GM18498 (cell line): Measurements from ENCODE around the gene CSTB.

Experiments
- ATAC-seq: cut with Tn5 transposase; IDR thresholded peaks from one replicate; pipeline ENCODE4 v1.9.1; 2021; ENCODE audit warnings: mild to moderate bottlenecking, moderate library complexity; ENCODE audit not compliant: unreplicated experiment

Gene CSTB

GRCh38 chr21:43793243-43793642 lies 17.1 kb upstream of the CSTB start:
- ATAC-seq = no peak

DNA sequence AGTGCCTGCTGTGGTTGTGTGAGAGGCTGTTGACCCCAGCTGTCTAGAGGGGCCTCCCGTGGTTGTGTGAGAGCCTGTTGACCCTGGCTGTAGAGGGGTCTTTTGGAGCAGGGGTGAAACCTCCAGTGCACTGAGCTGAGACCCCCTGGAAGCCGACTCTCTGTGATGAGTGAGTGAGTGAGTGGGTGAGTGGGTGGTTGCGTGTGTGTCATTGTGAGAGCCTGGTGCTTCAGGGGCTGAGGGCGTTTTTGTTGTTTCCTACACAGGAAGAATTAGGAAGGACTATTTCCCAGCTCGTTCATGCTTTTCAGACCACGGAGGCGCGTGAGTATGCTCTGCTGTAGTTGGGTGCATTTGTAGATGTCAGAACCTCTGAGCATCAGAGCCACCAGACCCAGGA lies 16.3 kb upstream of the CSTB start:
- ATAC-seq = no peak

GRCh38 chr21:43790010-43790524 lies 14.0 kb upstream of the CSTB start:
- ATAC-seq = no peak

- ATAC-seq = peak; percentile 83
Measured at GRCh38 chr21:43789276-43790009, 13.3 kb upstream of the CSTB start, which contains the start of gene RRP1. TSS of gene RRP1 (plus strand) at chr21:43789577. CDS start at chr21:43789630, 53 bp downstream.

- no peak for ATAC-seq
Measured at GRCh38 chr21:43786807-43787440, 10.8 kb upstream of the CSTB start.

DNA sequence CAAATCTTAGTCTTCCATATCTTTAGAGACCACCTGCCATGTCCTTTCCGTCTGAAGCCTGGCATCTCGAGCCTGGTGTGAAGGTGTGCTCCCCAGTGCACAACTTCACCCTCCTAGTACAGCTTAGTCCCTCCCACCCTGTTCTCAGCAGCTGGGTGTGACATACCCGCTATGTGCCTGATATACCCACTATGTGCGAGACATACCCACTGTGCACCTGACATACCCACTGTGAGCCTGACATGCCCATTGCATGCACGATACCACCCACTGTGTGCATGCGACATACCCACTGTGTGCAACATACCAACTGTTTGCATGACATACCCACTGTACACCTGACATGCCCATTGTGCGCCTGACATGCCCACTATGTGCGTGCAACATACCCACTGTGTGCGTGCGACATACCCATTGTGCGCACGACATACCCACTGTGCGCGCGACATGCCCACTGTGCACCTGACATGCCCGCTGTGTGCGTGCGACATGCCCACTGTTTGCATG lies 10.2 kb upstream of the CSTB start:
- ATAC-seq = no peak

DNA sequence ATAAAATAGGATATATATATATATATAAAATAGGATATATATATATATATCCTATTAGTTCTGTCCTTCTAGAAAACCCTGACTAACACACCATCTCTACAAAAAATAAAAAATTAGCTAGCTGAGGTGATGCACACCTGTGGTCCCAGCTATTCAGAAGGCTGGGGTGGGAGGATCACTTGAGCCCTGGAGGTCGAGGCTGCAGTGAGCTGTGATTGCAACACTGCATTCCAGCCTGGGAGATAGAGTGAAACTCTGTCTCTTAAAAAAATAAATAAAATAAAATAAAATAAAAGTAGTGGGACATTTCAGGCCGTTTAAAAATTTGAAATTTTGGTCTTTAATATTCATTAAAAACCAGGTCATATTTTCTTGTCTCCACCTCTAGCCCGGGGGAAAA lies 9.0 kb upstream of the CSTB start:
- ATAC-seq = no peak

- ATAC-seq = no peak
Measured at GRCh38 chr21:43783098-43783700, 7.1 kb upstream of the CSTB start.

- ATAC-seq = no peak
Measured at GRCh38 chr21:43782431-43783097, 6.5 kb upstream of the CSTB start.

DNA sequence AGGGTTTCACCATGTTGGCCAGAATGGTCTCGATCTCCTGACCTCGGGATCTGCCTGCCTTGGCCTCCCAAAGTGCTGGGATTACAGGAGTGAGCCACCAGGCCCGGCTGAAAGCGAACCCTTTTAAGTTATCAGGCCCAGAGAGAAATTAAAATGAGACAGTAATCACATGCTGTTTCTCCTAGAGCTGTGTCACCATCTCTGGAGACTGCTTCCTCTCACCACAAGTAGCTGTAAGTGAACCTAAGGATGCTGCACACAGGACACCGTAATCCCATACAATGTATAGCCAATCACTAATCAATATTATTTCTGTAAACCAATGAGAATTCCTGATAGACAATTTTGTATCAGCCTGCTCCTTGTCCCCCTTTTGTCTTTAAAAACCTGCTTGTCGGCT lies 5.7 kb upstream of the CSTB start:
- no peak for ATAC-seq

GRCh38 chr21:43779660-43780059 lies 3.6 kb upstream of the CSTB start:
- ATAC-seq = no peak

DNA sequence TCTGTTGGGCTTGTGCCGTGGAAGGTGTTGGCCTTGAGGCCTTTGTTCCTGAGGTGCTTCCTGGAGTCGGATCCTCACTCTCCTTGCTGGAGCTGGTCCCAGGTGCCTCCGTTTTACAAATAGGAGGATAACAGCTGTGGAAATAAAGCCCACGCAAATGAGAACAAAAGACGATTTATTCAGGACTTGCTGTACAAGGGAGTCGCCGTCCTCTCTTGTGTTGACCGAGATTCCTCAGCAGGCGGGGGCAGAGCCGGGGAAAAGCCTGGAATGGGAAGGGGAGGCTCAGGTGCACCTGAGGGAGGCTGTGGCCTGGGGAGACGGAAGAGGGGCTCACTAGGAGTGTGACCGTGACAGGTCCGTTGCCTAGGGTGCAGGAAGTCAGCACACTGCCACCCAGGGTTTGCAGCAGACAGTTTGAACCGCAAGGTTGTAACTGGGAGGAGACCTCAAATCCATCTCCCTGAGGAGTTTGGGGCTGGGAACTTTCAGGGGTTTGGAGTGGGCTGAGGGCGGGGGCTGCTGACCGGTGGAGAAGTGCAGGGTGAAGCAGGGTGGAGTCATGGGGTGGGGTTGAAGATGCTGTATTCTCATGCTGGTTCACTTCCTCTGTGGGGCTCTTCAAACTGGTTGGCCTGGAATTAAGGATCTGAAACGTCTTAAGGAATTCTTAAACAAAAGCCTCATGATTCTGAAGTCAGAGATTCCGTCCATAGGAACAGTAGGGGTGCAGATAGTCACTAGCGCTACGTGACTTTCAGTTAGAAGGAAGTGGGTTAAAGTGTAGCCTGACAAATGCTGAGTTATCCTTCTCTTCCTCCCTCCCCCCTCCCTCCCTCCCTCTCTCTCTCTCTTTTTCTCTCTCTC lies 2.6 kb upstream of the CSTB start:
- no peak for ATAC-seq

- ATAC-seq = no peak
Measured at GRCh38 chr21:43777953-43778352, 1.8 kb upstream of the CSTB start.

DNA sequence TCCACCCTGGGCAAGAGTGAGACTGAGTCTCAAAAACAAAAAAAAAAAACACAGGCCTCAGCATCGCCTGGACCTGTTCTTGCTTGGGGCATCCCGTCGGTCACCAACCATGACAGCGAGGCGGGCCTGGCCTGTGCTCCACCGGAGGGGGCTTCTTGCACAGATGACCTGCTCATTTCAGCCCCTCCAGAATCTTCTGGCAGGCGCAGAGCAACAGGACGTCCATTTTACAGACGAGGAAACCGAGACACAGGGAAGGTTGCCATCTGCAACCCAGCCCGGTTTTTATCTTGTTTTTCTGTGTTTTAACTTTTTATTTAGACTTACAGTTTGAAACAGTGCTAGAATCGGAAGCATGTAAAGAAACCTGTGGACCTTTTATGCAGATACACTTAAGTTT lies 918 bp downstream of the CSTB start:
- no peak for ATAC-seq

GRCh38 chr21:43774163-43774562 lies 1.9 kb downstream of the CSTB start:
- no peak for ATAC-seq

GRCh38 chr21:43772425-43772821 lies 3.7 kb downstream of the CSTB start:
- no peak for ATAC-seq

DNA sequence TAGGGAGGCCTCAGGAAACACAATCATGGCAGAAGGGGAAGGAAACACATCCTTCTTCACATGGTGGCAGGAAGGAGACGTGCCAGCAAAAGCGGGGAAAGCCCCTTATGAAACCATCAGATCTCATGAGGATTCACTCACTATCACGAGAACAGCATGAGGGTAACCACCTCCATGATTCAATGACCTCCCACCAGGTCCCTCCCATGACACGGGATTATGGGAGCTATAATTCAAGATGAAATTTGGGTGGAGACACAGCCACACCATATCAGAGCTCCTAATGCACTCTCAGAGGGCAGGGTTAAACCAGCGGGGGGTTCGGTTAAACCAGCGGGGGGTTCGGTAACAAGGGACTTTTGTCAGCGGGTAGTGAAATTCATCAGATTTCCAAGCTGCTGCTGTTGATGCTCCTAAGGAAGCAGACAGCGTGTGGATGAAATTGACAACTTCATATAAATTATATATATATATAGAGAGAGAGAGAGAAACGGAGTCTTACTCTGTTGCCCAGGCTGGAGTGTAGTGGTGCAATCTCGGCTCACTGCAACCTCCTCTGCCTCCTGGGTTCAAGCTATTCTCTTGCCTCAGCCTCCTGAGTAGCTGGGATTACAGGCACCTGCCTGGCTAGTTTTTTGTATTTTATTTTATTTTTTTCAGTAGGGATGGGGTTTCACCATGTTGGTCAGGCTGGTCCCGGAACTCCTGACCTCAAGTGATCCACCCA lies 4.2 kb downstream of the CSTB start:
- ATAC-seq = no peak

DNA sequence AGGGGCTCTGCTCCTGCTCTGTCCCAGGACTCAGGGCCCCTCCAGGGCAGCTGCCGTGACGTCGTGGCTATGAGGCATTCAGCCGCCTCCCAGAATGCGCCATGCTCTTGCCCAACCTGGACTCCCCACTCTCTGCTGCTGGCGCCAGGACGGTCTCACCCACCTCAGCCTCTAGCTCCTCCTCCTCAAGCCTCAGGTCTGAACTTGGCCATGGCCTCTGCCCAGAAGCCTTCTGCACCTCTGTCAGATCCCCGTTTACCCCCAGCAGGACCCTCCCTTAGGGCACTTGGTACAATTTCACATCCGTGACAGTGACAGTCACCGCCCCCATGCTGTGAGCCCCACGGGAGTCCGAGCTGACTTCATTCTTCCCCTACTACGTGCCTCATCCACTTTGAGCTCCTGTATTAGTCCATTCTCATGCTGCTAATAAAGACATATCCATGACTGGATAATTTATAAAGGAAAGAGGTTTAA lies 4.9 kb downstream of the CSTB start:
- ATAC-seq = no peak

GRCh38 chr21:43770066-43770655 lies 5.9 kb downstream of the CSTB start:
- ATAC-seq = no peak
